Measurements from ENCODE around the gene DNAJB8.

Gene DNAJB8

DNA sequence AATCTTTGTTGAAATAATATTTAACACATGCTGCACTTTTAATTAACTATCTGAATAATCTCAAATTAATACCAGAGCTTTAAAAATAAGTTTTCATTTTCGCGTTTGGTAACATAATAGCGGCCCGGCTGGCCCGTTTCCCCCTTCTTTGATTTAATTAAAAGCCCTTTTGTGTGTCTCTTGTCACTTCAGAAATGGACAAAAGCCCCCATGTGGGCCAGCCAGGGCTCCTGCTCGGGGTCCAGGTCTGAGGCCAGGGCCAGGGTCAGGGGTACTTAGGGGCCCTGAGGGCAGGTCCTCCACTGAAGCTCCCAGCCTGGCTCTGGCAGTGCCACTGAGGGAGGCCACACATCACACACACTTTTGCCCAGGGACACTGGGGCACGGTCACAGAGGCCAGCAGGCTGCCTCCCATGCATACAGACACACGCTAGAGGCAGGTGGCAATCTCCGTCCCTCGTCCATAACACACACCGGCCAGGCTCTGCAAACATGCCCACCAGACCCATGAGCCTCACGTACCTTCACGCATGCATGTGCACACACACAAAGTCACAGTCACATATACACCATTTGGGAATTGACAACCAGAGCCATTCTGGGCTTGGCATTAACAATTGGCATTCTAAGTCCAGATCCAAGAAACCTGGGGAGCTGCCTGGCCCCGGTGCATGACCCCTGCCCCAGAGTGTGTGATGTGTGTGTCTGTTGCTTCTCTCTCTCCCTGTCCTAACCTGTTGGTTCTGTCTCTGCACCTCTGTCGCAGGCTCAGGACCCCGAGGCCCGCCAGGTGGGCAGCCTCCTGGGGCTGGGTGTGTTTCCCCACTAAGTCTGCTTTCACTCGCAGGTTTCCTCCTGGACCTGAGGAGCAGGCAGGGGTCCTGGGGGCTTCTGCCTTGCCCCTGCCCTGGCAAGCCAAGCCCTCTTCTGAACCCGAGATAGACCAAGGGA, 38.5 kb downstream of the DNAJB8 start:
- no peak overlapping the region for H3K23ac ChIP-seq (ENCODE audit: low read length in 2 of 2)
- H3K18ac ChIP-seq (ENCODE audit: low read depth in 1 of 2, low read length in 2 of 2), result no peak overlapping the region
- no peak overlapping the region for H2AK5ac ChIP-seq (ENCODE audit: low read length, severe bottlenecking)
- no peak overlapping the region for H3K4ac ChIP-seq (ENCODE audit: low read depth in 1 of 2, low read length in 2 of 2)
- H3K4me2 ChIP-seq (ENCODE audit: low read length, poor library complexity, severe bottlenecking), result no peak overlapping the region
- H3K27me3 ChIP-seq (ENCODE audit: control insufficient read depth in 1 of 2, insufficient read depth in 1 of 2, low read length in 2 of 2), result peaks cover 67 to 90% of the 10 kb centered on the region in 2 experiments
- no peaks in the 10 kb centered on the region for H3K79me1 ChIP-seq (replicated peaks; ENCODE audit: low read length, poor library complexity, severe bottlenecking)
- H4K91ac ChIP-seq (ENCODE audit: low read length), result no peak overlapping the region
- H2BK5ac ChIP-seq (ENCODE audit: low read depth, low read length, poor library complexity, severe bottlenecking), result no peak overlapping the region
- H3K4me1 ChIP-seq (ENCODE audit: control insufficient read depth, insufficient read depth, low read depth, low read length), result peaks cover 23% of the 10 kb centered on the region
- H2AFZ ChIP-seq (ENCODE audit: low read depth, low read length), result no peak overlapping the region
- H3K4me3 ChIP-seq (ENCODE audit: insufficient read depth in 1 of 2, low read depth in 1 of 2, low read length in 2 of 2), result no peak overlapping the region
- H2BK12ac ChIP-seq (ENCODE audit: low read length in 2 of 2), result no peak overlapping the region
- no peak overlapping the region for H3K27ac ChIP-seq (ENCODE audit: low read length, poor library complexity, severe bottlenecking)
- no peak overlapping the region for H2BK120ac ChIP-seq (ENCODE audit: low read depth, low read length)
- no peaks in the 10 kb centered on the region for H3K36me3 ChIP-seq (ENCODE audit: control insufficient read depth in 1 of 2, insufficient read depth in 2 of 2, low read depth in 1 of 2, low read length in 2 of 2)
- WGBS, result 88% methylated on average over 19 of the region's 19 CpGs
- no peak for DNase-seq
- no peak overlapping the region for H3K9ac ChIP-seq (ENCODE audit: low read length)
- H3K14ac ChIP-seq (ENCODE audit: low read length in 2 of 2), result no peak overlapping the region
- H4K8ac ChIP-seq (ENCODE audit: low read length), result no peak overlapping the region
- H2BK15ac ChIP-seq (ENCODE audit: low read depth, poor library complexity, severe bottlenecking), result no peak overlapping the region
- no peaks in the 10 kb centered on the region for H3K9me3 ChIP-seq (ENCODE audit: control insufficient read depth, low read length)

DNA sequence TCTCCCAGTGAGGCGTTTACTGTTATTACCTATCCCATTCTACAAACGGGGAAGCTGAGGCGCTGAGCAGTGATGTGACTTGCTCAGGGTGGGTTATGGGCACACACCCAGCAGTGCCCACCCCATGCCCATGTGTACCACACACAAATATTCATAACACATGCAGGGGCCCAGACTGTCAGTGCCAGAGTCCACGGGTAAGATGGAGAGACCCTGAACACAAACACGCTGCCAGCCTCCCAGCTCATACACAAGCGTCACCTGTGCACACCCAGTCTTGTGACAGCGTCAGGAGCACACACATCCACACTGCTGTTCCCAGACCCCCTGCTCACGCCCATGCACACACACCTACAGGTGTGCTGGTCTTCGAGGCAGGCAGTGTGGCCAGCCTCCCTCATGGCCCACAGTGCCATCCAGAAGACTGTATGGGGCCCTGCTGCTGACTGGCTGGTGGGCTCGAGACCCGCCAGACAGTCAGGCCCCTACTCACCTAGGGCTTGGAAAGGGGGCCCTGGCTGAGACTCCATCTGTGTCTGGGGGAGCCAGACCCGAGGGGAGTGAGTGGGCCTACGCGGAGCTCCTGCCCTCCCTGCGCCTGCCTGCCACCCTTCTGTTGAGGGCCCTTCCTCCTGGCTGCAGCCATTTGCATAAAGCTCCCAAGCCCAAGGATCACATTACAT, 39.4 kb downstream of the DNAJB8 start:
- Histone ChIP-seq H3K4me1 (ENCODE audit: control insufficient read depth, insufficient read depth, low read depth, low read length) (peaks cover 14% of the 10 kb centered on the region), H3K9ac (ENCODE audit: low read length) (no peak overlapping the region), H3K79me1 (replicated peaks; ENCODE audit: low read length, poor library complexity, severe bottlenecking) (no peaks in the 10 kb centered on the region), H2AK5ac (ENCODE audit: low read length, severe bottlenecking) (no peak overlapping the region), H3K27ac (ENCODE audit: low read length, poor library complexity, severe bottlenecking) (no peak overlapping the region), H2AFZ (ENCODE audit: low read depth, low read length) (no peak overlapping the region), H3K4ac (ENCODE audit: low read depth in 1 of 2, low read length in 2 of 2) (no peak overlapping the region), H4K8ac (ENCODE audit: low read length) (no peak overlapping the region), H3K36me3 (ENCODE audit: control insufficient read depth in 1 of 2, insufficient read depth in 2 of 2, low read depth in 1 of 2, low read length in 2 of 2) (no peaks in the 10 kb centered on the region), H3K23ac (ENCODE audit: low read length in 2 of 2) (no peak overlapping the region), H3K4me3 (ENCODE audit: insufficient read depth in 1 of 2, low read depth in 1 of 2, low read length in 2 of 2) (no peak overlapping the region), H3K18ac (ENCODE audit: low read depth in 1 of 2, low read length in 2 of 2) (no peak overlapping the region), H2BK5ac (ENCODE audit: low read depth, low read length, poor library complexity, severe bottlenecking) (no peak overlapping the region), H2BK15ac (ENCODE audit: low read depth, poor library complexity, severe bottlenecking) (no peak overlapping the region), H4K91ac (ENCODE audit: low read length) (peak overlapping the region; percentile 77), H3K4me2 (ENCODE audit: low read length, poor library complexity, severe bottlenecking) (no peak overlapping the region), H3K27me3 (ENCODE audit: control insufficient read depth in 1 of 2, insufficient read depth in 1 of 2, low read length in 2 of 2) (peaks cover 61 to 93% of the 10 kb centered on the region in 2 experiments), H3K14ac (ENCODE audit: low read length in 2 of 2) (no peak overlapping the region), H2BK120ac (ENCODE audit: low read depth, low read length) (no peak overlapping the region), H3K9me3 (ENCODE audit: control insufficient read depth, low read length) (no peaks in the 10 kb centered on the region), H2BK12ac (ENCODE audit: low read length in 2 of 2) (no peak overlapping the region)
- no peak for DNase-seq
- 80% methylated on average over 15 of the region's 15 CpGs for WGBS

DNA sequence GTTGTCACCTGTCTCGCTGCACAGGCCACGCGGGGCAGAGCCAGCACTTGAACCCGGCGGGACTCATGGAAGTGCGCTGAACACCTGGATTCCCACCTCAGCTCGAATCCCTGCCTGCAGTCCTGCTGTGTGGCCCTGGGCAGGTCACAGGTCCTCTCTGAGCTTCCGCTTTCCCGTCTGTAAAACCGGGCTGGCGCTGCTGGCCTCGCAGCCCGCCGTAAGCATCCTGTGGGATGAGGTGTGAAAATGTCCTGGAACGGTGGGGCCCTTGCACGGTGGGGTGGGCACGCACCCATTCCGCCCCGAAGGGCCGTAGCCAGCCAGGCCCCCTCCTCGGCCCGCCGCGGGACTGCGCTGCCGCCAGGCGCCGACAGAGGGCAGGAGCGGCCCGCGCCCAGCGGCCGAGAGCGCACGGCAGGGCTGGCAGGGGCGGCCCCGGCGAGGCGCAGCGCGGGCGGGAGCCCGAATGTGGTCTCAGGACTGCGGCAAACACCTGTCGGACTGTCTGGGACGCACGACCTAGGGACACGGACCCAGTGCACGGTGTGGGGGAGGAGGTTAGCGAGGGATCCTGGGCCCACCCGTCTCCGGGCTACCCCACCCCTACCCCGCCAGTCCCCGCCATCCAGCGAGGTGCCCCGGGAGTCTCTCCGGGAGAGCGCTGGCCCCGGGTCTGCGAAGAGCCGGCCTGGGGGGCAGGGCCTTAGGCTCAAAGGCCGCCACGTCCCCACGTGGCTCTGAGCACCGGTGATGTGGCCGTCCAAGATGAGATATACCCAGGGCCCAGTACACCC, 40.4 kb downstream of the DNAJB8 start:
- no peak overlapping the region for H3K27ac ChIP-seq (ENCODE audit: low read length, poor library complexity, severe bottlenecking)
- H2BK120ac ChIP-seq (ENCODE audit: low read depth, low read length), result no peak overlapping the region
- H3K14ac ChIP-seq (ENCODE audit: low read length in 2 of 2), result no peak overlapping the region
- no peaks in the 10 kb centered on the region for H3K79me1 ChIP-seq (replicated peaks; ENCODE audit: low read length, poor library complexity, severe bottlenecking)
- H3K9me3 ChIP-seq (ENCODE audit: control insufficient read depth, low read length), result no peaks in the 10 kb centered on the region
- H2BK15ac ChIP-seq (ENCODE audit: low read depth, poor library complexity, severe bottlenecking), result no peak overlapping the region
- peak overlapping the region; percentile 41 for H3K4me2 ChIP-seq (ENCODE audit: low read length, poor library complexity, severe bottlenecking)
- H2AFZ ChIP-seq (ENCODE audit: low read depth, low read length), result no peak overlapping the region
- no peak overlapping the region for H3K23ac ChIP-seq (ENCODE audit: low read length in 2 of 2)
- H3K4me3 ChIP-seq (ENCODE audit: insufficient read depth in 1 of 2, low read depth in 1 of 2, low read length in 2 of 2), result peak overlapping the region in 1 of 2 experiments; percentile 51
- peak overlapping the region; percentile 56 to 58 for H3K18ac ChIP-seq (ENCODE audit: low read depth in 1 of 2, low read length in 2 of 2)
- H2BK12ac ChIP-seq (ENCODE audit: low read length in 2 of 2), result no peak overlapping the region
- peak; percentile 21 for DNase-seq
- H3K4me1 ChIP-seq (ENCODE audit: control insufficient read depth, insufficient read depth, low read depth, low read length), result peaks cover 13% of the 10 kb centered on the region
- H3K27me3 ChIP-seq (ENCODE audit: control insufficient read depth in 1 of 2, insufficient read depth in 1 of 2, low read length in 2 of 2), result peaks cover 58 to 93% of the 10 kb centered on the region in 2 experiments
- no peak overlapping the region for H4K91ac ChIP-seq (ENCODE audit: low read length)
- H3K4ac ChIP-seq (ENCODE audit: low read depth in 1 of 2, low read length in 2 of 2), result no peak overlapping the region
- H3K9ac ChIP-seq (ENCODE audit: low read length), result no peak overlapping the region
- H4K8ac ChIP-seq (ENCODE audit: low read length), result peak overlapping the region; percentile 88
- H3K36me3 ChIP-seq (ENCODE audit: control insufficient read depth in 1 of 2, insufficient read depth in 2 of 2, low read depth in 1 of 2, low read length in 2 of 2), result no peaks in the 10 kb centered on the region
- no peak overlapping the region for H2AK5ac ChIP-seq (ENCODE audit: low read length, severe bottlenecking)
- no peak overlapping the region for H2BK5ac ChIP-seq (ENCODE audit: low read depth, low read length, poor library complexity, severe bottlenecking)
- WGBS, result 6% methylated on average over 42 of the region's 66 CpGs

DNA sequence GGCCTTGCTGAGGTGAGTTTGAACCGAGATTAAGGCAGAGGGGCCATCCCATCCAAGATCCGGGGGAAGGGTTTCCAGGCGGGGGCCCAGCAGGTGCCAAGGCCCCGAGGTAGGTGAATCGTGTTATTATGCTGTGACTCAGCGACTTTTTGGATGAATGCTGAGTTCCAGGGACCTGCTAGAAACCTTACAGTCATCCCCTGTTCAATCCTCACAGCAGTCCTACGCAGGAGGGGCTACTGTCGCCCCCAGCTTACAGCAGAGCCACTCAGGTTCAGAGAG, 40.9 kb downstream of the DNAJB8 start:
- WGBS, result 85% methylated on average over 8 of the region's 8 CpGs

More for the DNA sequence above, 40.9 kb downstream of the DNAJB8 start:
- Histone ChIP-seq H3K18ac (ENCODE audit: low read depth in 1 of 2, low read length in 2 of 2) (peak overlapping the region; percentile 45 to 58), H3K14ac (ENCODE audit: low read length in 2 of 2) (no peak overlapping the region), H3K9me3 (ENCODE audit: control insufficient read depth, low read length) (no peaks in the 10 kb centered on the region), H3K27ac (ENCODE audit: low read length, poor library complexity, severe bottlenecking) (no peak overlapping the region), H2BK15ac (ENCODE audit: low read depth, poor library complexity, severe bottlenecking) (no peak overlapping the region), H3K27me3 (ENCODE audit: control insufficient read depth in 1 of 2, insufficient read depth in 1 of 2, low read length in 2 of 2) (peaks cover 53 to 93% of the 10 kb centered on the region in 2 experiments), H4K8ac (ENCODE audit: low read length) (no peak overlapping the region), H2AFZ (ENCODE audit: low read depth, low read length) (no peak overlapping the region), H3K4me3 (ENCODE audit: insufficient read depth in 1 of 2, low read depth in 1 of 2, low read length in 2 of 2) (no peak overlapping the region), H2AK5ac (ENCODE audit: low read length, severe bottlenecking) (no peak overlapping the region), H3K9ac (ENCODE audit: low read length) (no peak overlapping the region), H2BK5ac (ENCODE audit: low read depth, low read length, poor library complexity, severe bottlenecking) (no peak overlapping the region), H2BK12ac (ENCODE audit: low read length in 2 of 2) (no peak overlapping the region), H3K79me1 (replicated peaks; ENCODE audit: low read length, poor library complexity, severe bottlenecking) (no peaks in the 10 kb centered on the region), H3K4ac (ENCODE audit: low read depth in 1 of 2, low read length in 2 of 2) (no peak overlapping the region), H3K36me3 (ENCODE audit: control insufficient read depth in 1 of 2, insufficient read depth in 2 of 2, low read depth in 1 of 2, low read length in 2 of 2) (no peaks in the 10 kb centered on the region), H3K4me1 (ENCODE audit: control insufficient read depth, insufficient read depth, low read depth, low read length) (peaks cover 13% of the 10 kb centered on the region), H3K23ac (ENCODE audit: low read length in 2 of 2) (no peak overlapping the region), H4K91ac (ENCODE audit: low read length) (no peak overlapping the region), H3K4me2 (ENCODE audit: low read length, poor library complexity, severe bottlenecking) (no peak overlapping the region), H2BK120ac (ENCODE audit: low read depth, low read length) (no peak overlapping the region)
- DNase-seq, result no peak
